ENCODE measurements around the gene MACROH2A1. TPM values are rescaled to one million over a fixed set of nuclear protein-coding genes. Genes with fewer than 3 reads are reported as not detected.

Gene MACROH2A1
- 119 TPM for total RNA-seq
- long read RNA-seq, transcript H2AFY-202 (9 exons, 1,859 nt), result major isoform, 92 of 259 reads
- long read RNA-seq, partial matches to known transcripts, result 9 of 259 reads
- long read RNA-seq, other reads (novel, unspliced or antisense), result 152 of 259 reads

GRCh38 chr5:135398855-135399793 is at the start of gene MACROH2A1:
MACROH2A1 (minus strand) TSS chr5:135399231; CDS start chr5:135389093, 10,138 bp downstream.
- intact Hi-C loops (cut with micrococcal nuclease), result no loop called here
- DNase-seq (peak; percentile 96), ATAC-seq (peak; percentile 96)

- DNase-seq (no peak), ATAC-seq (no peak)
- intact Hi-C loops (cut with micrococcal nuclease), result no loop called here
Measured at GRCh38 chr5:135448071-135448739, 49.2 kb upstream of the MACROH2A1 start.

GRCh38 chr5:135447298-135447929 is 48.4 kb upstream of the MACROH2A1 start, which contains the start of gene DCANP1:
DCANP1 (minus strand) TSS chr5:135447348; CDS start chr5:135447108, 240 bp downstream.
- ATAC-seq (no peak), DNase-seq (no peak)
- intact Hi-C loops (cut with micrococcal nuclease), result no loop called here

- DNase-seq (no peak), ATAC-seq (no peak)
- intact Hi-C loops (cut with micrococcal nuclease), result no loop called here
Measured at GRCh38 chr5:135446615-135447014, 47.6 kb upstream of the MACROH2A1 start.

- intact Hi-C loops (cut with micrococcal nuclease), result no loop called here
- DNase-seq (no peak), ATAC-seq (no peak)
Measured at GRCh38 chr5:135446206-135446605, 47.2 kb upstream of the MACROH2A1 start.

GRCh38 chr5:135445306-135445985 is 46.4 kb upstream of the MACROH2A1 start:
- intact Hi-C loops (cut with micrococcal nuclease), result no loop called here
- ATAC-seq (no peak), DNase-seq (no peak)

- intact Hi-C loops (cut with micrococcal nuclease), result no loop called here
- ATAC-seq (no peak), DNase-seq (no peak)
Measured at GRCh38 chr5:135444881-135445280, 45.9 kb upstream of the MACROH2A1 start.

GRCh38 chr5:135444360-135444759 is 45.3 kb upstream of the MACROH2A1 start:
- ATAC-seq (no peak), DNase-seq (no peak)
- intact Hi-C loops (cut with micrococcal nuclease), result no loop called here

- intact Hi-C loops (cut with micrococcal nuclease), result no loop called here
- ATAC-seq (peak; percentile 28), DNase-seq (no peak)
Measured at GRCh38 chr5:135443161-135443960, 44.3 kb upstream of the MACROH2A1 start.

- intact Hi-C loops (cut with micrococcal nuclease), result no loop called here
- no peak for ATAC-seq
- DNase-seq, result no peak
Measured at GRCh38 chr5:135442431-135443160, 43.6 kb upstream of the MACROH2A1 start.

GRCh38 chr5:135441919-135442318 is 42.9 kb upstream of the MACROH2A1 start:
- ATAC-seq (no peak), DNase-seq (no peak)
- intact Hi-C loops (cut with micrococcal nuclease), result no loop called here

- DNase-seq (no peak), ATAC-seq (no peak)
- intact Hi-C loops (cut with micrococcal nuclease), result no loop called here
Measured at GRCh38 chr5:135441350-135441831, 42.4 kb upstream of the MACROH2A1 start.

- intact Hi-C loops (cut with micrococcal nuclease), result no loop called here
Measured at GRCh38 chr5:135440916-135441315, 41.9 kb upstream of the MACROH2A1 start.

GRCh38 chr5:135439231-135440205 is 40.5 kb upstream of the MACROH2A1 start:
- ATAC-seq, result no peak
- DNase-seq, result no peak
- intact Hi-C loops (cut with micrococcal nuclease), result no loop called here

More at GRCh38 chr5:135440916-135441315, 41.9 kb upstream of the MACROH2A1 start:
- DNase-seq (no peak), ATAC-seq (no peak)

GRCh38 chr5:135438636-135439221 is 39.7 kb upstream of the MACROH2A1 start:
- no peak for ATAC-seq
- intact Hi-C loops (cut with micrococcal nuclease), result no loop called here
- no peak for DNase-seq

All from left ventricle myocardium superior (tissue), 1 donor.